ENCODE data around the gene GMDS.

DNA sequence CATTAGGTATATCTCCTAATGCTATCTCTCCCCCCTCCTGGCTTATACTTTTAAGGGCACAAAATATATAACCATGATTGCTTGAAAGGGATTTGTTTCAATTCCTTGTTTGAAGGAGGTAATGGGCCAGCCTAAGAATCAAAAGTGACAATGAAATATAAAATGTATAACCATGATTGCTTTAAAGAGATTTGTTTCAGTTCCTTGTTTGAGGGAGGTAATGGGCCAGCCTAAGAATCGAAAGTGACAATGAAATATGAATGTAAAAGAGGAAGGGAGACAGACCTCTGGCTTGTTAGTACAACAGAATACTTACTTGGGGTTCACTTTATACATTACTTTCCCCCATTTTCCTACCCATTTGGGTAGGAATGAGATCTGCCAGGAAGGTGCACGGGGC, 580.2 kb downstream of the GMDS start:
- TF ChIP-seq, protein P1, sequence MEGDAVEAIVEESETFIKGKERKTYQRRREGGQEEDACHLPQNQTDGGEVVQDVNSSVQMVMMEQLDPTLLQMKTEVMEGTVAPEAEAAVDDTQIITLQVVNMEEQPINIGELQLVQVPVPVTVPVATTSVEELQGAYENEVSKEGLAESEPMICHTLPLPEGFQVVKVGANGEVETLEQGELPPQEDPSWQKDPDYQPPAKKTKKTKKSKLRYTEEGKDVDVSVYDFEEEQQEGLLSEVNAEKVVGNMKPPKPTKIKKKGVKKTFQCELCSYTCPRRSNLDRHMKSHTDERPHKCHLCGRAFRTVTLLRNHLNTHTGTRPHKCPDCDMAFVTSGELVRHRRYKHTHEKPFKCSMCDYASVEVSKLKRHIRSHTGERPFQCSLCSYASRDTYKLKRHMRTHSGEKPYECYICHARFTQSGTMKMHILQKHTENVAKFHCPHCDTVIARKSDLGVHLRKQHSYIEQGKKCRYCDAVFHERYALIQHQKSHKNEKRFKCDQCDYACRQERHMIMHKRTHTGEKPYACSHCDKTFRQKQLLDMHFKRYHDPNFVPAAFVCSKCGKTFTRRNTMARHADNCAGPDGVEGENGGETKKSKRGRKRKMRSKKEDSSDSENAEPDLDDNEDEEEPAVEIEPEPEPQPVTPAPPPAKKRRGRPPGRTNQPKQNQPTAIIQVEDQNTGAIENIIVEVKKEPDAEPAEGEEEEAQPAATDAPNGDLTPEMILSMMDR (IDR thresholded peaks at IDR 0.05) = no peak
- no peak for TF ChIP-seq POLR2A (IDR thresholded peaks at IDR 0.05)
